Measurements from ENCODE around the gene CFAP58.

CFAP58 gene

GRCh38 chr10:104415526-104416165, 62.0 kb downstream of the CFAP58 start:
- TF ChIP-seq CTCF (IDR thresholded peaks at IDR 0.05; ENCODE audit: low read length, missing control alignments), result no peak
- DNase-seq (ENCODE audit: low read depth), result no peak
- H3K4me3 ChIP-seq (replicated peaks; ENCODE audit: low read depth, low read length), result no peak overlapping the region

GRCh38 chr10:104416851-104417250, 63.2 kb downstream of the CFAP58 start:
- no peak for DNase-seq (ENCODE audit: low read depth)
- TF ChIP-seq CTCF (IDR thresholded peaks at IDR 0.05; ENCODE audit: low read length, missing control alignments), result no peak
- no peak overlapping the region for H3K4me3 ChIP-seq (replicated peaks; ENCODE audit: low read depth, low read length)

- H3K4me3 ChIP-seq (replicated peaks; ENCODE audit: low read depth, low read length), result no peak overlapping the region
- no peak for TF ChIP-seq CTCF (IDR thresholded peaks at IDR 0.05; ENCODE audit: low read length, missing control alignments)
- peak; percentile 13 for DNase-seq (ENCODE audit: low read depth)
Observed at GRCh38 chr10:104417637-104418292, 64.1 kb downstream of the CFAP58 start.

GRCh38 chr10:104424719-104425118, 71.1 kb downstream of the CFAP58 start:
- no peak overlapping the region for H3K4me3 ChIP-seq (replicated peaks; ENCODE audit: low read depth, low read length)
- no peak for TF ChIP-seq CTCF (IDR thresholded peaks at IDR 0.05; ENCODE audit: low read length, missing control alignments)
- no peak for DNase-seq (ENCODE audit: low read depth)

GRCh38 chr10:104427989-104428388, 74.4 kb downstream of the CFAP58 start:
- no peak overlapping the region for H3K4me3 ChIP-seq (replicated peaks; ENCODE audit: low read depth, low read length)
- TF ChIP-seq CTCF (IDR thresholded peaks at IDR 0.05; ENCODE audit: low read length, missing control alignments), result no peak

GRCh38 chr10:104429846-104430245, 76.2 kb downstream of the CFAP58 start:
- no peak for TF ChIP-seq CTCF (IDR thresholded peaks at IDR 0.05; ENCODE audit: low read length, missing control alignments)

More at GRCh38 chr10:104427989-104428388, 74.4 kb downstream of the CFAP58 start:
- DNase-seq (ENCODE audit: low read depth), result no peak

GRCh38 chr10:104430360-104430759, 76.7 kb downstream of the CFAP58 start:
- no peak for TF ChIP-seq CTCF (IDR thresholded peaks at IDR 0.05; ENCODE audit: low read length, missing control alignments)
- no peak for DNase-seq (ENCODE audit: low read depth)
- no peak overlapping the region for H3K4me3 ChIP-seq (replicated peaks; ENCODE audit: low read depth, low read length)

More at GRCh38 chr10:104429846-104430245, 76.2 kb downstream of the CFAP58 start:
- no peak for DNase-seq (ENCODE audit: low read depth)
- H3K4me3 ChIP-seq (replicated peaks; ENCODE audit: low read depth, low read length), result no peak overlapping the region

Data from fibroblast of pulmonary artery (primary cell).